Endothelial cell of umbilical vein (primary cell): ENCODE measurements around the gene CABYR. TPM values are rescaled to one million over a fixed set of nuclear protein-coding genes. Genes with fewer than 3 reads are reported as not detected.

ENCODE experiments used
- BruUV-seq: library from RNA; stranded (reverse); fragments of 400-500 nt; replicated peaks from 2 replicates; lab custom pipeline; 2021; lab: Mats Ljungman, UMichigan
- CTCF ChIA-PET: fragments of 300-600, 350-600 bp; sonication (Branson Sonifier 250); formaldehyde crosslinking; loops from one replicate; lab custom pipeline; 2021; ENCODE audit warnings: antibody characterized with exemption, inconsistent platforms; lab: Charles Lee
- POLR2A ChIA-PET: fragments of 300-600, 350-600 bp; sonication (Branson Sonifier 250); formaldehyde crosslinking; loops from one replicate; lab custom pipeline; 2021; ENCODE audit warnings: antibody characterized with exemption, inconsistent platforms; lab: Charles Lee
- DNase-seq: peaks from one replicate; pipeline ENCODE4 v3.0.0-alpha.2; 2011; ENCODE audit warnings: low read depth, low spot score
- FAIRE-seq: peaks from 2 replicates; lab custom pipeline; 2011; peaks lifted over from hg19 to GRCh38; lab: Jason Lieb, UNC
- H2AFZ ChIP-seq: 2 replicates; pipeline ENCODE4 v1.6.0; 2012; ENCODE audit warnings: low read depth, low read length, control low read depth, inconsistent platforms
- H3K27ac ChIP-seq: 2 replicates; pipeline ENCODE4 v1.5.1; 2011; ENCODE audit warnings: low read depth, mild to moderate bottlenecking, control low read depth, low read length, moderate library complexity; ENCODE audit not compliant: insufficient read depth
- H3K27me3 ChIP-seq, 2 experiments: 2 replicates each; pipeline versions ENCODE4 v1.6.0 to v1.6.1; 2011; ENCODE audit warnings: low read length in 2 of 2, mixed read lengths in 1 of 2; ENCODE audit not compliant: control insufficient read depth in 2 of 2, insufficient read depth in 2 of 2
- H3K36me3 ChIP-seq, 2 experiments: 2 replicates in 1 of 2; 3 replicates in 1 of 2; pipeline ENCODE4 v1.5.1; 2011; ENCODE audit warnings: low read length in 2 of 2, mild to moderate bottlenecking in 1 of 2, moderate library complexity in 1 of 2; ENCODE audit not compliant: control insufficient read depth in 2 of 2, insufficient read depth in 2 of 2; ENCODE audit errors: extremely low read depth in 1 of 2
- H3K4me1 ChIP-seq: 3 replicates; pipeline ENCODE4 v1.5.1; 2011; ENCODE audit warnings: mild to moderate bottlenecking, low read length; ENCODE audit not compliant: control insufficient read depth, insufficient read depth; ENCODE audit errors: extremely low read depth
- H3K4me2 ChIP-seq: 2 replicates; pipeline ENCODE4 v1.6.1; 2011; ENCODE audit warnings: low read length, control low read depth, mixed read lengths; ENCODE audit not compliant: insufficient read depth
- H3K4me3 ChIP-seq, 3 experiments: fragments of 200-600 bp in 1 of 3; sonication (generic), shearing (Covaris generic) in 1 of 3; replicated peaks in 1 of 3; 2 replicates each; pipeline ENCODE4 v1.5.1; 2011 to 2016; ENCODE audit warnings: control low read depth in 3 of 3, low read length in 3 of 3, mild to moderate bottlenecking in 2 of 3, inconsistent platforms in 1 of 3, low read depth in 1 of 3, moderate library complexity in 1 of 3; ENCODE audit not compliant: insufficient read depth in 1 of 3
- H3K79me2 ChIP-seq: 2 replicates; pipeline ENCODE4 v1.6.0; 2012; ENCODE audit warnings: low read length, inconsistent platforms; ENCODE audit not compliant: control insufficient read depth, insufficient read depth
- H3K9ac ChIP-seq: replicated peaks from 2 replicates; pipeline ENCODE3; 2011; ENCODE audit warnings: low read length, control low read depth; ENCODE audit not compliant: insufficient read depth; ENCODE audit errors: extremely low read depth
- H3K9me1 ChIP-seq: replicated peaks from 3 replicates; pipeline ENCODE4 v1.6.0; 2011; ENCODE audit warnings: mild to moderate bottlenecking, low read length; ENCODE audit not compliant: control insufficient read depth, insufficient read depth; ENCODE audit errors: extremely low read depth
- H3K9me3 ChIP-seq: replicated peaks from 2 replicates; pipeline ENCODE4 v1.5.1; 2012; ENCODE audit warnings: low read length, inconsistent platforms; ENCODE audit not compliant: control insufficient read depth, insufficient read depth
- H4K20me1 ChIP-seq: replicated peaks from 2 replicates; pipeline ENCODE3; 2011; ENCODE audit warnings: mild to moderate bottlenecking, low read length; ENCODE audit not compliant: control insufficient read depth, insufficient read depth; ENCODE audit errors: extremely low read depth
- CTCF ChIP-seq, 2 donors: IDR thresholded peaks; 1 replicate in 1 of 2; 2 replicates in 1 of 2; pipeline ENCODE4 v1.5.1; 2011; ENCODE audit warnings: low read length in 2 of 2, mild to moderate bottlenecking in 2 of 2, moderate library complexity in 2 of 2, control low read depth in 1 of 2, inconsistent platforms in 1 of 2, low read depth in 1 of 2; ENCODE audit not compliant: insufficient read depth in 1 of 2; ENCODE audit errors: extremely low read depth in 1 of 2
- EZH2 ChIP-seq: IDR thresholded peaks from 2 replicates; pipeline ENCODE4 v1.6.1; 2012; ENCODE audit warnings: borderline replicate concordance, low read depth, mild to moderate bottlenecking, moderate library complexity, low read length, inconsistent platforms; ENCODE audit not compliant: severe bottlenecking
- FOS ChIP-seq: IDR thresholded peaks from 2 replicates; pipeline ENCODE4 v1.6.1; 2011; ENCODE audit warnings: mild to moderate bottlenecking, low read length, moderate library complexity, borderline replicate concordance; ENCODE audit not compliant: insufficient read depth
- GATA2 ChIP-seq: IDR thresholded peaks from 2 replicates; pipeline ENCODE4 v1.7.0; 2011; ENCODE audit warnings: low read depth, mild to moderate bottlenecking, moderate library complexity, mixed read lengths, low read length; ENCODE audit not compliant: insufficient read length, insufficient read depth
- JUN ChIP-seq: IDR thresholded peaks from 2 replicates; pipeline ENCODE4 v1.6.1; 2011; ENCODE audit warnings: borderline replicate concordance, low read depth; ENCODE audit not compliant: insufficient read length, insufficient read depth
- MAX ChIP-seq: IDR thresholded peaks from 2 replicates; pipeline ENCODE4 v1.6.1; 2011; ENCODE audit not compliant: insufficient read depth, insufficient read length
- MYC ChIP-seq: IDR thresholded peaks from one replicate; pipeline ENCODE4 v1.6.1; 2011; ENCODE audit warnings: mild to moderate bottlenecking, low read depth, low read length
- POLR2A ChIP-seq: IDR thresholded peaks from 2 replicates; pipeline ENCODE4 v1.6.1; 2012; ENCODE audit warnings: low read depth, mild to moderate bottlenecking, control low read depth, low read length
- POLR2AphosphoS5 ChIP-seq: IDR thresholded peaks from 2 replicates; pipeline ENCODE4 v1.6.1; 2012; ENCODE audit warnings: low read depth, mild to moderate bottlenecking, control low read depth, low read length, moderate library complexity; ENCODE audit not compliant: insufficient read depth
- dilution Hi-C: fragments of 300-500 bp; cut with MboI; formaldehyde crosslinking; loops from one replicate; pipeline ENCODE4 v1.15.0; 2019; ENCODE audit warnings: low sequenced_read_pairs; ENCODE audit not compliant: extremely low pct_ligation_motif_present
- intact Hi-C: fragments of 100-400 bp; cut with micrococcal nuclease; formaldehyde crosslinking; loops from one replicate; pipeline ENCODE4 v1.10.0; 2022
- polyA plus RNA-seq, 4 experiments: library from polyadenylated mRNA; depleted of rRNA in 3 of 4; stranded (reverse) in 3 of 4; unstranded in 1 of 4; fragments of >200 nt; gene quantifications; 2 replicates each; pipeline versions ENCODE4 v1.2.1 to v1.2.3, GENCODE V29; 2011 to 2012; ENCODE audit warnings: missing spikeins in 1 of 4
- total RNA-seq: library from RNA; stranded (reverse); gene quantifications from 2 replicates; pipeline ENCODE4 v1.2.3, GENCODE V29; 2021

The CABYR gene
- total and polyA plus RNA-seq, 2 donors (not counting 3 experiments of a cell fraction or from before 2014, with no cell fraction given), result 3.9 to 8.9 TPM

GRCh38 chr18:24115628-24116027 lies 23.2 kb upstream of the CABYR start:
- no peak overlapping the region for H3K27ac ChIP-seq
- no peaks in the 10 kb centered on the region for H3K27me3 ChIP-seq
- no peak for DNase-seq
- FAIRE-seq, result no peak
- ChIA-PET POLR2A (no interaction called here), CTCF (interaction anchor here (1.1 to 1.7 kb wide), 5 partner anchors 9 to 412 kb away, joined by 3 to 6 read pairs (median 3); no protein-coding TSS in a partner anchor)
- intact Hi-C loops, result loop anchor here (5.0 to 10.0 kb wide), 2 partner anchors 101 to 598 kb away; partner anchors contain the start of gene TTC39C
- no peak overlapping the region for H2AFZ ChIP-seq
- TF ChIP-seq FOS, result no peak
- TF ChIP-seq CTCF (IDR thresholded peaks at IDR 0.05; ENCODE audit: extremely low read depth in 1 of 2, insufficient read depth in 1 of 2, low read depth in 1 of 2, low read length in 2 of 2), result no peak
- no peak for TF ChIP-seq MAX
- TF ChIP-seq MYC, result no peak
- no peak for TF ChIP-seq EZH2
- TF ChIP-seq POLR2AphosphoS5, result no peak
- no peak for TF ChIP-seq GATA2
- TF ChIP-seq POLR2A, result no peak
- TF ChIP-seq JUN, result no peak
- dilution Hi-C loops, result loop anchor here (25.0 kb wide), 1 partner anchor 503 kb away; no protein-coding TSS in a partner anchor
- H3K9me3 ChIP-seq, result no peaks in the 10 kb centered on the region
- no TSS peak for BruUV-seq
- H3K9ac ChIP-seq, result no peak overlapping the region
- H3K9me1 ChIP-seq, result no peaks in the 10 kb centered on the region
- H3K79me2 ChIP-seq, result no peaks in the 10 kb centered on the region
- H3K4me3 ChIP-seq, result no peak overlapping the region
- H3K4me1 ChIP-seq, result no peaks in the 10 kb centered on the region
- no peaks in the 10 kb centered on the region for H4K20me1 ChIP-seq
- H3K4me2 ChIP-seq, result no peak overlapping the region
- no peaks in the 10 kb centered on the region for H3K36me3 ChIP-seq
